ENCODE data around the gene C21orf91. TPM values are rescaled to one million over a fixed set of nuclear protein-coding genes. Genes with fewer than 3 reads are reported as not detected.

Gene C21orf91
- total RNA-seq, 1 experiment from 2014 or later, result 49.2 TPM

GRCh38 chr21:17834639-17835354 lies 15.6 kb upstream of the C21orf91 start:
- no peak overlapping the region for H3K4ac ChIP-seq (ENCODE audit: low read depth, low read length)
- no peak overlapping the region for H3K14ac ChIP-seq (ENCODE audit: insufficient read depth, low read length)
- no peaks in the 10 kb centered on the region for H3K79me2 ChIP-seq (ENCODE audit: insufficient read depth, low read length)
- no peak overlapping the region for H4K8ac ChIP-seq (replicated peaks; ENCODE audit: insufficient read length, low read depth, low read length)
- no peak overlapping the region for H4K91ac ChIP-seq (ENCODE audit: insufficient read length, low read depth, low read length)
- H2BK120ac ChIP-seq (ENCODE audit: low read depth, low read length, poor library complexity, severe bottlenecking), result no peak overlapping the region
- Mint-ChIP-seq H3K36me3 (ENCODE audit: insufficient read depth in 1 of 3, low read depth in 3 of 3) (peaks cover 0 to 5% (median 0%) of the 10 kb centered on the region in 3 experiments; a peak in 3 of 7 replicates), H3K4me3 (no peak overlapping the region), H3K27me3 (ENCODE audit: low read depth) (no peaks in the 10 kb centered on the region), H3K9me3 (no peaks in the 10 kb centered on the region), H3K27ac (no peak overlapping the region), H3K4me1 (peaks cover 16 to 20% of the 10 kb centered on the region in 2 experiments)
- no peaks in the 10 kb centered on the region for H3K27me3 ChIP-seq (ENCODE audit: insufficient read depth, low read length)
- H2BK20ac ChIP-seq (ENCODE audit: low read depth, low read length, poor library complexity, severe bottlenecking), result no peak overlapping the region
- H2BK5ac ChIP-seq (ENCODE audit: insufficient read length, low read length), result no peak overlapping the region
- H3K23ac ChIP-seq (ENCODE audit: insufficient read length, low read depth, low read length), result no peak overlapping the region
- H2BK12ac ChIP-seq (ENCODE audit: insufficient read length, low read depth, low read length), result no peak overlapping the region
- no peak overlapping the region for H4K5ac ChIP-seq (ENCODE audit: insufficient read length, low read depth, low read length)
- WGBS (ENCODE audit: extremely low coverage, insufficient read length, low lambda C conversion rate), result no CpG with 5 or more reads among the region's 4 CpGs
- no peak overlapping the region for H3K4me2 ChIP-seq (ENCODE audit: insufficient read depth, insufficient read length, low read length)
- no peaks in the 10 kb centered on the region for H3K79me1 ChIP-seq (ENCODE audit: insufficient read depth, low read depth, low read length, poor library complexity, severe bottlenecking)
- H3K9me3 ChIP-seq (ENCODE audit: control insufficient read depth, low read depth, low read length), result no peaks in the 10 kb centered on the region
- no peak overlapping the region for H3K18ac ChIP-seq (ENCODE audit: insufficient read length, low read depth, low read length)
- no peak for DNase-seq
- H3K9ac ChIP-seq (ENCODE audit: extremely low read depth, insufficient read length, low read length), result no peak overlapping the region
- no peaks in the 10 kb centered on the region for H3K23me2 ChIP-seq (ENCODE audit: insufficient read length, low read depth, low read length, poor library complexity, severe bottlenecking)
- H2AK5ac ChIP-seq (ENCODE audit: insufficient read length, low read length), result no peak overlapping the region
- no peak overlapping the region for H2BK15ac ChIP-seq (ENCODE audit: low read depth, low read length)
- H3T11ph ChIP-seq (ENCODE audit: low read length), result no peak overlapping the region
- H3K56ac ChIP-seq (ENCODE audit: insufficient read length, low read depth, low read length), result no peak overlapping the region
- TF ChIP-seq, protein P1, sequence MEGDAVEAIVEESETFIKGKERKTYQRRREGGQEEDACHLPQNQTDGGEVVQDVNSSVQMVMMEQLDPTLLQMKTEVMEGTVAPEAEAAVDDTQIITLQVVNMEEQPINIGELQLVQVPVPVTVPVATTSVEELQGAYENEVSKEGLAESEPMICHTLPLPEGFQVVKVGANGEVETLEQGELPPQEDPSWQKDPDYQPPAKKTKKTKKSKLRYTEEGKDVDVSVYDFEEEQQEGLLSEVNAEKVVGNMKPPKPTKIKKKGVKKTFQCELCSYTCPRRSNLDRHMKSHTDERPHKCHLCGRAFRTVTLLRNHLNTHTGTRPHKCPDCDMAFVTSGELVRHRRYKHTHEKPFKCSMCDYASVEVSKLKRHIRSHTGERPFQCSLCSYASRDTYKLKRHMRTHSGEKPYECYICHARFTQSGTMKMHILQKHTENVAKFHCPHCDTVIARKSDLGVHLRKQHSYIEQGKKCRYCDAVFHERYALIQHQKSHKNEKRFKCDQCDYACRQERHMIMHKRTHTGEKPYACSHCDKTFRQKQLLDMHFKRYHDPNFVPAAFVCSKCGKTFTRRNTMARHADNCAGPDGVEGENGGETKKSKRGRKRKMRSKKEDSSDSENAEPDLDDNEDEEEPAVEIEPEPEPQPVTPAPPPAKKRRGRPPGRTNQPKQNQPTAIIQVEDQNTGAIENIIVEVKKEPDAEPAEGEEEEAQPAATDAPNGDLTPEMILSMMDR (conservative IDR thresholded peaks at IDR 0.05), result no peak
- no peak overlapping the region for H3K27ac ChIP-seq (ENCODE audit: insufficient read length, low read depth, low read length)
- no peak overlapping the region for H2AFZ ChIP-seq (ENCODE audit: low read length)
- H3K4me1 ChIP-seq (ENCODE audit: insufficient read depth, low read length), result no peaks in the 10 kb centered on the region; the same call in 1 of the 2 replicates
- no peaks in the 10 kb centered on the region for H4K20me1 ChIP-seq (ENCODE audit: control insufficient read depth, insufficient read depth, insufficient read length)

Data from H9 (cell line).